B cell (primary cell): ENCODE data around the gene REN. TPM values are rescaled to one million over a fixed set of nuclear protein-coding genes. Genes with fewer than 3 reads are reported as not detected.

Experiments used
- ATAC-seq: fragments of 200-7000 bp; cut with Tn5 transposase; one replicate; pipeline ENCODE4 v1.10.0; 2021; ENCODE audit warnings: low read depth, mild to moderate bottlenecking, moderate number of reproducible peaks, moderate library complexity
- CTCF ChIA-PET: fragments of 350-600 bp; sonication (Branson Sonifier 250); formaldehyde crosslinking; loops from one replicate; lab custom pipeline; 2021; ENCODE audit warnings: antibody characterized with exemption, inconsistent platforms; lab: Charles Lee
- POLR2A ChIA-PET: fragments of 350-600 bp; sonication (Branson Sonifier 250); formaldehyde crosslinking; loops from one replicate; lab custom pipeline; 2021; ENCODE audit warnings: antibody characterized with exemption; lab: Charles Lee
- DNase-seq: peaks from one replicate; pipeline ENCODE4 v3.0.0; 2013
- H2AFZ ChIP-seq: 2 replicates; pipeline ENCODE4 v1.6.1; 2012; ENCODE audit warnings: mild to moderate bottlenecking, low read depth, low read length; ENCODE audit not compliant: insufficient read depth, poor library complexity, severe bottlenecking
- H3K27ac ChIP-seq, 2 donors: 1 replicate in 1 of 2; 2 replicates in 1 of 2; pipeline ENCODE4 v1.5.1; 2012 to 2013; ENCODE audit warnings: low read length in 2 of 2, mild to moderate bottlenecking in 2 of 2, moderate library complexity in 1 of 2
- H3K27me3 ChIP-seq, 4 experiments: fragments of 200-600 bp in 1 of 4; sonication (generic) in 1 of 4; replicated peaks in 1 of 4; 1 replicate in 2 of 4; 2 replicates in 2 of 4; pipeline versions ENCODE4 v1.6.1 to v1.7.0; 2013 to 2016; ENCODE audit warnings: low read length in 3 of 4, mild to moderate bottlenecking in 2 of 4, mixed read lengths in 1 of 4, moderate library complexity in 1 of 4; ENCODE audit not compliant: insufficient read depth in 4 of 4, control insufficient read depth in 3 of 4; ENCODE audit errors: control extremely low read depth in 1 of 4
- H3K36me3 ChIP-seq, 2 experiments: replicated peaks in 1 of 2; 1 replicate in 1 of 2; 2 replicates in 1 of 2; pipeline versions ENCODE4 v1.6.1 to v1.7.1; 2013; ENCODE audit warnings: low read length in 1 of 2; ENCODE audit not compliant: insufficient read depth in 2 of 2, control insufficient read depth in 1 of 2; ENCODE audit errors: control extremely low read depth in 1 of 2, extremely low read depth in 1 of 2
- H3K4me1 ChIP-seq, 2 donors: fragments of 200-600 bp in 1 of 2; sonication (generic) in 1 of 2; 1 replicate in 1 of 2; 2 replicates in 1 of 2; pipeline versions ENCODE4 v1.5.1 to v1.6.1; 2013 to 2017; ENCODE audit warnings: low read length in 2 of 2; ENCODE audit not compliant: control insufficient read depth in 2 of 2, insufficient read depth in 2 of 2
- H3K4me2 ChIP-seq: replicated peaks from 2 replicates; pipeline ENCODE3; 2012; ENCODE audit warnings: mild to moderate bottlenecking, low read depth, low read length; ENCODE audit not compliant: poor library complexity, severe bottlenecking
- H3K4me3 ChIP-seq, 5 experiments: fragments of 200-600 bp in 1 of 5; sonication (generic) in 1 of 5; 1 replicate in 3 of 5; 2 replicates in 2 of 5; pipeline versions ENCODE4 v1.5.1 to v1.7.0; 2011 to 2016; ENCODE audit warnings: low read length in 4 of 5, mild to moderate bottlenecking in 4 of 5, low read depth in 2 of 5, control low read depth in 1 of 5, moderate library complexity in 1 of 5; ENCODE audit not compliant: insufficient read depth in 1 of 5; ENCODE audit errors: control extremely low read depth in 1 of 5, extremely low read depth in 1 of 5
- H3K79me2 ChIP-seq: fragments of 200-600 bp; sonication (generic); one replicate; pipeline ENCODE4 v1.6.0; 2016; ENCODE audit warnings: low read length; ENCODE audit not compliant: control insufficient read depth, insufficient read depth
- H3K9ac ChIP-seq: fragments of 200-600 bp; sonication (generic); 2 replicates; pipeline ENCODE4 v1.6.1; 2017; ENCODE audit warnings: mild to moderate bottlenecking, low read length, moderate library complexity
- H3K9me3 ChIP-seq, 3 donors: one replicate each; pipeline versions ENCODE4 v1.6.1 to v1.7.1; 2013; ENCODE audit warnings: low read length in 2 of 3; ENCODE audit not compliant: control insufficient read depth in 2 of 3, insufficient read depth in 1 of 3; ENCODE audit errors: control extremely low read depth in 1 of 3
- H4K20me1 ChIP-seq: 2 replicates; pipeline ENCODE4 v1.6.0; 2012; ENCODE audit warnings: mild to moderate bottlenecking, low read length; ENCODE audit not compliant: insufficient read depth, control insufficient read depth, poor library complexity, severe bottlenecking
- H3K27ac Mint-ChIP-seq: one replicate; pipeline ENCODE4 v1.8.0; 2021; ENCODE audit warnings: mixed read lengths
- H3K27me3 Mint-ChIP-seq: one replicate; pipeline ENCODE4 v1.8.0; 2021; ENCODE audit warnings: mixed read lengths
- H3K4me1 Mint-ChIP-seq: one replicate; pipeline ENCODE4 v1.8.0; 2021; ENCODE audit warnings: mixed read lengths
- H3K4me3 Mint-ChIP-seq: one replicate; pipeline ENCODE4 v1.8.0; 2021; ENCODE audit warnings: mixed read lengths
- H3K9me3 Mint-ChIP-seq: one replicate; pipeline ENCODE4 v1.8.0; 2022; ENCODE audit warnings: mixed read lengths; ENCODE audit not compliant: insufficient read depth
- EZH2 ChIP-seq: IDR thresholded peaks from 2 replicates; pipeline ENCODE4 v1.6.1; 2012; ENCODE audit warnings: borderline replicate concordance, low read depth, mild to moderate bottlenecking, moderate library complexity, low read length; ENCODE audit not compliant: insufficient read depth, poor library complexity, severe bottlenecking
- WGBS: methylation state at CpG from one replicate; pipeline ENCODE4 v1.1.5; 2013; ENCODE audit warnings: missing lambda C conversion rate; ENCODE audit not compliant: insufficient coverage; 5-methylcytosine and 5-hydroxymethylcytosine counted together
- intact Hi-C: fragments of 100-400 bp; cut with micrococcal nuclease; formaldehyde crosslinking; loops from one replicate; pipeline ENCODE4 v1.10.0; 2022
- polyA plus RNA-seq: library from polyadenylated mRNA; depleted of rRNA; stranded (reverse); fragments of >200 nt; gene quantifications from 2 replicates; pipeline ENCODE4 v1.2.3, GENCODE V29; 2012
- total RNA-seq, 2 donors: library from RNA; stranded (reverse); fragments of 120-200 nt in 1 of 2; gene quantifications; 1 replicate in 1 of 2; 2 replicates in 1 of 2; pipeline versions ENCODE4 v1.2.3 to v1.2.4, GENCODE V29; 2013 to 2022
- TF ChIP-seq, protein P1 (sequence below): fragments of 200-600 bp; IDR thresholded peaks from one replicate; pipeline ENCODE4 v1.8.0; 2022; ENCODE audit warnings: antibody characterized with exemption, mild to moderate bottlenecking

The REN gene
- total and polyA plus RNA-seq, 2 donors (not counting 1 experiment from before 2014, with no cell fraction given): not detected

DNA sequence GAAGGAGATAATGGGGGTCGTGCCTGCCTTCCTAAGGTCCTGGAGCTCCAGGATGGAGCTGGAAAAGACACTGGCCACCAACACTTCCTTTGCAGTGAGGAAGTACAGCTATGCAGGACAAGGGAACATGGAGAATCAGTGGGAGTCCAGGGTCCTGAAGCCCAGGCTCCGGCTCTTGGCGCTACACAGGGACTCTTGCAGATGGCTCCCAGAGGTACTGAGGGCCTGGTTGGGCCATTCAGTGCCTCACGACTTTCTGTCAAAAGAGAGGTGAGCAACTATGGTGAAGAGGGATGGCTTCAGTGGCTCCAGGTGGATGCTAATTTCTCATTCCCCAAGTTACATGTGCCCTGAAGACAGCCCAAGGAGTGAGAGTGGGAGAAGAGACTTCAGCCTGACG lies 12.5 kb downstream of the REN start:
- 94% methylated on average over 4 of the region's 5 CpGs for WGBS
- DNase-seq: no peak

More for the DNA sequence above, 12.5 kb downstream of the REN start:
- Histone ChIP-seq H4K20me1 (no peaks in the 10 kb centered on the region), H3K79me2 (no peaks in the 10 kb centered on the region), H3K4me2 (no peak overlapping the region), H3K4me1 (peaks cover 12 to 14% of the 10 kb centered on the region in 2 donors), H3K9ac (no peak overlapping the region), H3K27me3 (peaks cover 0 to 24% (median 7%) of the 10 kb centered on the region in 4 experiments), H2AFZ (no peak overlapping the region), H3K36me3 (no peaks in the 10 kb centered on the region), H3K27ac (no peak overlapping the region), H3K4me3 (no peak overlapping the region), H3K9me3 (peaks cover 0 to 3% (median 0%) of the 10 kb centered on the region in 3 donors)
- Mint-ChIP-seq H3K9me3 (no peaks in the 10 kb centered on the region), H3K4me1 (peaks cover 8% of the 10 kb centered on the region), H3K4me3 (peak overlapping the region; percentile 37), H3K27me3 (peaks cover 53% of the 10 kb centered on the region), H3K27ac (no peak overlapping the region)
- no peak for TF ChIP-seq EZH2
- TF ChIP-seq, protein P1, sequence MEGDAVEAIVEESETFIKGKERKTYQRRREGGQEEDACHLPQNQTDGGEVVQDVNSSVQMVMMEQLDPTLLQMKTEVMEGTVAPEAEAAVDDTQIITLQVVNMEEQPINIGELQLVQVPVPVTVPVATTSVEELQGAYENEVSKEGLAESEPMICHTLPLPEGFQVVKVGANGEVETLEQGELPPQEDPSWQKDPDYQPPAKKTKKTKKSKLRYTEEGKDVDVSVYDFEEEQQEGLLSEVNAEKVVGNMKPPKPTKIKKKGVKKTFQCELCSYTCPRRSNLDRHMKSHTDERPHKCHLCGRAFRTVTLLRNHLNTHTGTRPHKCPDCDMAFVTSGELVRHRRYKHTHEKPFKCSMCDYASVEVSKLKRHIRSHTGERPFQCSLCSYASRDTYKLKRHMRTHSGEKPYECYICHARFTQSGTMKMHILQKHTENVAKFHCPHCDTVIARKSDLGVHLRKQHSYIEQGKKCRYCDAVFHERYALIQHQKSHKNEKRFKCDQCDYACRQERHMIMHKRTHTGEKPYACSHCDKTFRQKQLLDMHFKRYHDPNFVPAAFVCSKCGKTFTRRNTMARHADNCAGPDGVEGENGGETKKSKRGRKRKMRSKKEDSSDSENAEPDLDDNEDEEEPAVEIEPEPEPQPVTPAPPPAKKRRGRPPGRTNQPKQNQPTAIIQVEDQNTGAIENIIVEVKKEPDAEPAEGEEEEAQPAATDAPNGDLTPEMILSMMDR: no peak
- no peak for ATAC-seq
- ChIA-PET POLR2A (no interaction called here), CTCF (interaction anchor here (1.4 to 1.5 kb wide), 3 partner anchors 9 to 245 kb away, joined by 3 to 6 read pairs (median 4); no protein-coding TSS in a partner anchor)
- intact Hi-C loops: no loop called here
